B cell (primary cell): Measurements from ENCODE around the gene DEAF1. TPM values are rescaled to one million over a fixed set of nuclear protein-coding genes. Genes with fewer than 3 reads are reported as not detected.

Experiments used
- ATAC-seq: fragments of 200-7000 bp; cut with Tn5 transposase; one replicate; pipeline ENCODE4 v1.10.0; 2021; ENCODE audit warnings: low read depth, mild to moderate bottlenecking, moderate number of reproducible peaks, moderate library complexity
- CTCF ChIA-PET: fragments of 350-600 bp; sonication (Branson Sonifier 250); formaldehyde crosslinking; loops from one replicate; lab custom pipeline; 2021; ENCODE audit warnings: antibody characterized with exemption, inconsistent platforms; lab: Charles Lee
- POLR2A ChIA-PET: fragments of 350-600 bp; sonication (Branson Sonifier 250); formaldehyde crosslinking; loops from one replicate; lab custom pipeline; 2021; ENCODE audit warnings: antibody characterized with exemption; lab: Charles Lee
- DNase-seq: peaks from one replicate; pipeline ENCODE4 v3.0.0; 2013
- H2AFZ ChIP-seq: 2 replicates; pipeline ENCODE4 v1.6.1; 2012; ENCODE audit warnings: mild to moderate bottlenecking, low read depth, low read length; ENCODE audit not compliant: insufficient read depth, poor library complexity, severe bottlenecking
- H3K27ac ChIP-seq, 2 donors: 1 replicate in 1 of 2; 2 replicates in 1 of 2; pipeline ENCODE4 v1.5.1; 2012 to 2013; ENCODE audit warnings: low read length in 2 of 2, mild to moderate bottlenecking in 2 of 2, moderate library complexity in 1 of 2
- H3K27me3 ChIP-seq, 4 experiments: fragments of 200-600 bp in 1 of 4; sonication (generic) in 1 of 4; replicated peaks in 1 of 4; 1 replicate in 2 of 4; 2 replicates in 2 of 4; pipeline versions ENCODE4 v1.6.1 to v1.7.0; 2013 to 2016; ENCODE audit warnings: low read length in 3 of 4, mild to moderate bottlenecking in 2 of 4, mixed read lengths in 1 of 4, moderate library complexity in 1 of 4; ENCODE audit not compliant: insufficient read depth in 4 of 4, control insufficient read depth in 3 of 4; ENCODE audit errors: control extremely low read depth in 1 of 4
- H3K36me3 ChIP-seq, 2 experiments: replicated peaks in 1 of 2; 1 replicate in 1 of 2; 2 replicates in 1 of 2; pipeline versions ENCODE4 v1.6.1 to v1.7.1; 2013; ENCODE audit warnings: low read length in 1 of 2; ENCODE audit not compliant: insufficient read depth in 2 of 2, control insufficient read depth in 1 of 2; ENCODE audit errors: control extremely low read depth in 1 of 2, extremely low read depth in 1 of 2
- H3K4me1 ChIP-seq, 2 donors: fragments of 200-600 bp in 1 of 2; sonication (generic) in 1 of 2; 1 replicate in 1 of 2; 2 replicates in 1 of 2; pipeline versions ENCODE4 v1.5.1 to v1.6.1; 2013 to 2017; ENCODE audit warnings: low read length in 2 of 2; ENCODE audit not compliant: control insufficient read depth in 2 of 2, insufficient read depth in 2 of 2
- H3K4me2 ChIP-seq: replicated peaks from 2 replicates; pipeline ENCODE3; 2012; ENCODE audit warnings: mild to moderate bottlenecking, low read depth, low read length; ENCODE audit not compliant: poor library complexity, severe bottlenecking
- H3K4me3 ChIP-seq, 5 experiments: fragments of 200-600 bp in 1 of 5; sonication (generic) in 1 of 5; 1 replicate in 3 of 5; 2 replicates in 2 of 5; pipeline versions ENCODE4 v1.5.1 to v1.7.0; 2011 to 2016; ENCODE audit warnings: low read length in 4 of 5, mild to moderate bottlenecking in 4 of 5, low read depth in 2 of 5, control low read depth in 1 of 5, moderate library complexity in 1 of 5; ENCODE audit not compliant: insufficient read depth in 1 of 5; ENCODE audit errors: control extremely low read depth in 1 of 5, extremely low read depth in 1 of 5
- H3K79me2 ChIP-seq: fragments of 200-600 bp; sonication (generic); one replicate; pipeline ENCODE4 v1.6.0; 2016; ENCODE audit warnings: low read length; ENCODE audit not compliant: control insufficient read depth, insufficient read depth
- H3K9ac ChIP-seq: fragments of 200-600 bp; sonication (generic); 2 replicates; pipeline ENCODE4 v1.6.1; 2017; ENCODE audit warnings: mild to moderate bottlenecking, low read length, moderate library complexity
- H3K9me3 ChIP-seq, 3 donors: one replicate each; pipeline versions ENCODE4 v1.6.1 to v1.7.1; 2013; ENCODE audit warnings: low read length in 2 of 3; ENCODE audit not compliant: control insufficient read depth in 2 of 3, insufficient read depth in 1 of 3; ENCODE audit errors: control extremely low read depth in 1 of 3
- H4K20me1 ChIP-seq: 2 replicates; pipeline ENCODE4 v1.6.0; 2012; ENCODE audit warnings: mild to moderate bottlenecking, low read length; ENCODE audit not compliant: insufficient read depth, control insufficient read depth, poor library complexity, severe bottlenecking
- H3K27ac Mint-ChIP-seq: one replicate; pipeline ENCODE4 v1.8.0; 2021; ENCODE audit warnings: mixed read lengths
- H3K27me3 Mint-ChIP-seq: one replicate; pipeline ENCODE4 v1.8.0; 2021; ENCODE audit warnings: mixed read lengths
- H3K4me1 Mint-ChIP-seq: one replicate; pipeline ENCODE4 v1.8.0; 2021; ENCODE audit warnings: mixed read lengths
- H3K4me3 Mint-ChIP-seq: one replicate; pipeline ENCODE4 v1.8.0; 2021; ENCODE audit warnings: mixed read lengths
- H3K9me3 Mint-ChIP-seq: one replicate; pipeline ENCODE4 v1.8.0; 2022; ENCODE audit warnings: mixed read lengths; ENCODE audit not compliant: insufficient read depth
- CTCF ChIP-seq: fragments of 200-600 bp; IDR thresholded peaks from one replicate; pipeline ENCODE4 v1.8.0; 2022; ENCODE audit warnings: antibody characterized with exemption, mild to moderate bottlenecking
- EZH2 ChIP-seq: IDR thresholded peaks from 2 replicates; pipeline ENCODE4 v1.6.1; 2012; ENCODE audit warnings: borderline replicate concordance, low read depth, mild to moderate bottlenecking, moderate library complexity, low read length; ENCODE audit not compliant: insufficient read depth, poor library complexity, severe bottlenecking
- WGBS: methylation state at CpG from one replicate; pipeline ENCODE4 v1.1.5; 2013; ENCODE audit warnings: missing lambda C conversion rate; ENCODE audit not compliant: insufficient coverage; 5-methylcytosine and 5-hydroxymethylcytosine counted together
- intact Hi-C: fragments of 100-400 bp; cut with micrococcal nuclease; formaldehyde crosslinking; loops from one replicate; pipeline ENCODE4 v1.10.0; 2022
- polyA plus RNA-seq: library from polyadenylated mRNA; depleted of rRNA; stranded (reverse); fragments of >200 nt; gene quantifications from 2 replicates; pipeline ENCODE4 v1.2.3, GENCODE V29; 2012
- total RNA-seq, 2 donors: library from RNA; stranded (reverse); fragments of 120-200 nt in 1 of 2; gene quantifications; 1 replicate in 1 of 2; 2 replicates in 1 of 2; pipeline versions ENCODE4 v1.2.3 to v1.2.4, GENCODE V29; 2013 to 2022

The DEAF1 gene
- total and polyA plus RNA-seq, 2 donors (not counting 1 experiment from before 2014, with no cell fraction given): 31.8 to 53.6 TPM

- Histone ChIP-seq H2AFZ (no peak overlapping the region), H3K4me2 (no peak overlapping the region), H3K36me3 (no peaks in the 10 kb centered on the region), H3K9ac (no peak overlapping the region), H3K4me3 (no peak overlapping the region), H3K27me3 (peaks cover 0 to 10% (median 0%) of the 10 kb centered on the region in 4 experiments), H3K9me3 (no peaks in the 10 kb centered on the region), H3K27ac (no peak overlapping the region), H4K20me1 (no peaks in the 10 kb centered on the region), H3K4me1 (peaks cover 9 to 13% of the 10 kb centered on the region in 2 donors), H3K79me2 (no peaks in the 10 kb centered on the region)
- CTCF ChIA-PET: no interaction called here
- intact Hi-C loops: no loop called here
- no peak overlapping the region for H3K27ac Mint-ChIP-seq
- 92% methylated on average over 20 of the region's 20 CpGs for WGBS
- H3K4me3 Mint-ChIP-seq: no peak overlapping the region
- TF ChIP-seq CTCF (no peak), EZH2 (no peak)
- DNase-seq (no peak), ATAC-seq (no peak)
- H3K9me3 Mint-ChIP-seq: no peaks in the 10 kb centered on the region
- POLR2A ChIA-PET: interaction anchor here (0.6 kb wide), 1 partner anchor 183 kb away, joined by 3 read pairs; no protein-coding TSS in a partner anchor
- peaks cover 16% of the 10 kb centered on the region for H3K27me3 Mint-ChIP-seq
- peaks cover 11% of the 10 kb centered on the region for H3K4me1 Mint-ChIP-seq
These were observed 38.0 kb upstream of the DEAF1 start for GRCh38 chr11:733072-733471.

GRCh38 chr11:729492-730074 is 34.6 kb upstream of the DEAF1 start:
- no peak for DNase-seq
- no peak for TF ChIP-seq EZH2
- no peak for TF ChIP-seq CTCF
- intact Hi-C loops: loop anchor here (2.0 to 10.0 kb wide), 3 partner anchors 17 to 115 kb away; partner anchors contain the start of genes IRF7, SLC25A22 and TALDO1

More at GRCh38 chr11:729492-730074, 34.6 kb upstream of the DEAF1 start:
- Histone ChIP-seq H3K9ac (no peak overlapping the region), H3K4me1 (peaks cover 14 to 27% of the 10 kb centered on the region in 2 donors), H2AFZ (no peak overlapping the region), H3K79me2 (no peaks in the 10 kb centered on the region), H3K27ac (no peak overlapping the region), H3K4me3 (no peak overlapping the region), H3K27me3 (peaks cover 0 to 24% (median 0%) of the 10 kb centered on the region in 4 experiments), H3K4me2 (no peak overlapping the region), H4K20me1 (peaks cover 9% of the 10 kb centered on the region), H3K36me3 (no peaks in the 10 kb centered on the region), H3K9me3 (no peaks in the 10 kb centered on the region)
- WGBS: 72% methylated on average over 10 of the region's 17 CpGs
- POLR2A ChIA-PET: no interaction called here
- Mint-ChIP-seq H3K27ac (no peak overlapping the region), H3K4me3 (no peak overlapping the region), H3K27me3 (peaks cover 3% of the 10 kb centered on the region), H3K4me1 (peaks cover 6% of the 10 kb centered on the region), H3K9me3 (no peaks in the 10 kb centered on the region)
- no peak for ATAC-seq
- CTCF ChIA-PET: interaction anchor here (1.1 to 1.4 kb wide), 3 partner anchors 19 to 175 kb away, joined by 3 to 4 read pairs (median 3); no protein-coding TSS in a partner anchor
